Measurements from ENCODE around the gene QDPR.
"Not testable (repeated sequence)": the region's sequence is repeated elsewhere in the genome, so short reads cannot be mapped to it uniquely, and the experiment has no call there.

The QDPR gene

DNA sequence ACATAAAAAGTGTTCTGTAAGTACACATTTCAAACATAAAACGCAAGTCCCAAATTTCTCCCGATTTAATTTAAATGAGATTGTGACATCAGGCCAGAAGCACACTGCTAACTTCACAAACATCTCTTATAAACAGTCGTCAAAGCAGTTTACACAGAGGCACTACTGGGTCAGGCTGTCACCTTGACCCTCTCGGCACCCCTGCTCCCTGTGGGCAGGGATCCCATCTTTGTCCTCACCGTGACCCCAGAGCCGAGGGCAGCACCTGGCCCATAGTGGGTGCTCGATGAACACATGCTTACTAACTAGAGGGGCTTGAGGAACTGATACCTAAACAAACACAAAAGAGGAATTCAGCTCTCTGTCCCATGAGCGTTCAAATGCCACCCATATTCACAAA, 22.2 kb downstream of the QDPR start:
- no peak for DNase-seq

DNA sequence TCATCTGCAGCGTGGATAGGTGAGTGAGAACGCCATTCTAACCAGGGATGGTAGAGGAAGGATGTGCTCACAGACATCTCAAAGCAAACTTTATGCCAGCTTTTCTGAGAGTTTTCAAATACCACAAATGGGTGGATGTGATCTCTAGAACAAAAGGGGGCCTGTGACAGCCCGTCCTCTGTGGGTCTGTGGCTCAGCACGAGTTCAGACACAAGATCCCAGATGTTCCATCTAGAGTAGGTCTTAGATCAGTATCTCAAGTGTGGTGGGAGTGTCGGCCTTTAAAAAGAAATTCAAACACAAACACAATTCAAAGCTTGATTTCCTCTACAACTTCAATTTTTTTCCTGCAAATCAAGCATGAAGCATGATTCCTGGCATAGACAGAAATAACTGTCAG, 22.8 kb downstream of the QDPR start:
- no peak for DNase-seq

DNA sequence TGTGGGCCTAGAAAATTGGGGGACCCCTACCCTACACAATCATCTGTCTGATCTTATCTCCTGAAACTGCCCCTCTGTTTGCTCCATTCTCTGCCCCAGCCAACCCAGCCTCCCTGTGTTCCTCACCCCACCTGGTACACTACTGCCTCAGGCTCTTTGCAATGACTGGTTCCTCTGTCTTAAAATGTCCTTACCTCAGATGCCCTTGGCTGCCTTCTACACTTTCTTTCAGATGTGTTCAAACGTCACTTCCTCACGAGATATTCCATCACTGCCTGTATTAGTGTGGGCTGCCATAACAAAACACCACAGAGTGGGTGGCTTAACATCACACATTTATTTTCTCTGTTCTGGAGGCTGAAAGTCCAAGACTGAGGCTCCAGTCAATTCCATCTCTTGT, 29.2 kb downstream of the QDPR start:
- no peak for DNase-seq

DNA sequence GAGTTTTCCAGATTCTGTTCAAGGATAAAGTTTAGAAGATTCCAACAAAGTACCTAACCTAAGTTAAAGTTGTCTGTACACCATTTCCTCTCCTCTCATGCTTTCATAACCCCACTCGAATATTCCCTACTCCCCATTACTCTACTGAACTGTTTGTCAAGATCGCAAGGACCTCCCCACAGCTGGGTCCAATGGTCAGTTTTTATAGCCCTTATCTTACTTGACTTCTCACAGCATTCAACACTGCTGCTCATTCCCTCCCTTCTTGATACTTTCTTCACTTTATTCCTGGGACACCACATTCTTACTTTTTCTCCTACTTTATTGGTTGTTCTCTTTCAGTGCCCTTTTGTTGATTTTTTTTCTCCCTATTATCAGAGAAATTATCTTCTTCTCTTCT, 30.9 kb downstream of the QDPR start:
- DNase-seq, result no peak

DNA sequence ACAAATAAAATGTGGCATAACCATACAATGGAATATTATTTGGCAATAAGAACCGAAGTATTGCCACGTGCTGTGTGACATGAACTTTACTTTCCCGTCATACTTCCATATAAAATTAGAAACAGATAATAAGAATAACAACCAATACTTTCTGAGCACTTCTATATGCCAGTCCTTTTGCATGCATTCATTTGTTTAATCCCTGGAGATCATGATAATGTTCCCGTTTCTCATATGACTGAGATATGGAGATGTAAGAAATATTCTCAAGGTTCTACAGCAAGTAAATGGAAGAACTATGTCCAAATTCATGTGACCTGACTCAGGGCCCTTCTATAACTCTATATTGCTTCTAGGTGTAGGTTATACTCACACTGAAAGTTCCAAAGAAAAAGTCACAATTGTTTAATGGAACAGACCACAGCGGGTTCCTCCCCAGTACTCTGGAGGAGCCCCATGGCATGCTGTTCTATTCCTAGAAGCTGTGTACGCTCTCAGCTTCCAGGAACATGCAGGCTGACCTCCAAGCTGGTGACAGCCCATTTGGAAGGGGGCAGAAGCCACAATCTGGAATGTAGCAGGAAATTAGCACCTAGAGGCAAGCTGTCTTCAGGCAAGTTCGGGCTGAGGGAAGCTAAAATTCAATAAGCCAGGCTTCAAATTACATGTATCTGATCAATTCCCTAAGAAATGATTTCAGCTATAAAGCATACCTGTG, 31.5 kb downstream of the QDPR start:
- no peak for DNase-seq

DNA sequence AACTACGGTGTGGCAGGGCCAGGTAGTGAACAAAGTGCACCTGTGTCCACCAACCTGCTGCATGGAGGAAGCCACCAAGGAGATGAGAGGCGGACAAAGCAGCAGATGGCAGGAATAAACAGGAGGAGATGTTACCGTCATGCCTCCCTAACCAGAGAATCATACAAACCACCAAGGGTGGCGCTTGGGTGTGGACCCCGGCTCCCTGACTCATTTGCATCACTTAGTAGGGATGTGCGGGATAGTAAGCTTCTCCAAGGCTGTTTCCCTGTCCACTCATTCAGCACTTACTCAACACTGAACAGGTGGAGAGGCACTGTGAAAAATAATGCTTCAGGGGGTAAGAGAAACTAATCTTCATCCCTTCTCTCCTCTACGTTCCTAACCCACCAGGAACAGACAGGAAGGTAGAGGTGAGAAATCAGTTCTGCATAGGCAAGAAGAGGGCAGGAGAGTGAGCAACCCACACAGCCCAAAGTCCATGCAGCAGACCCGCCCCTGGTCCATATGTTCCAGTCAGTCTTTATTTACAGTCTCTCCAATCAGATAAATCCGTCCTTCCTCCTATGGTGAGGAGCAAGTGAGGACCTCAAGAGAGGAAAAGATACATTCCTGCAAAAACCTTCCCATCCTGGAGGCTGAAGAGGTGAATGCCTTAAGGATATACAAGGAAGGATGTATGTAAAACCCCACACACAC, 34.0 kb downstream of the QDPR start:
- no peak for DNase-seq

DNA sequence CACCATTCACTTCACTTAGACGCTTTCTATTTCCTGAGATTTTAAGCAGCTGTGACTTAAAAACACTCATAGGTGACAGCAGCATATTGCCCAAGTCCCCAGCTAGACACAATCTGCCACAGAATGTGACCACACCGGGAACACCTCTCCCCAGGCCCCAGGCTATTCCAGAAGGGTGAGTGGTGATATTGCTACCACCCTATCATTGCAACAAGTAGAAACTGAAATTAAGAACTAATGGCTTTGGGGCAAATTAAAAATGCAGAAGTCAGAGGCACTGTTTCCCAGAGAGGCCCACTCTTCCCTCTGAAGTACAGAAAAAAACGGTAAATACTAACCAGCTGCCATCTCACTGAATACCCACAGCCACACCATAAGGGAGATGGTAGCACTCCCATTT, 35.0 kb downstream of the QDPR start:
- no peak for DNase-seq

DNA sequence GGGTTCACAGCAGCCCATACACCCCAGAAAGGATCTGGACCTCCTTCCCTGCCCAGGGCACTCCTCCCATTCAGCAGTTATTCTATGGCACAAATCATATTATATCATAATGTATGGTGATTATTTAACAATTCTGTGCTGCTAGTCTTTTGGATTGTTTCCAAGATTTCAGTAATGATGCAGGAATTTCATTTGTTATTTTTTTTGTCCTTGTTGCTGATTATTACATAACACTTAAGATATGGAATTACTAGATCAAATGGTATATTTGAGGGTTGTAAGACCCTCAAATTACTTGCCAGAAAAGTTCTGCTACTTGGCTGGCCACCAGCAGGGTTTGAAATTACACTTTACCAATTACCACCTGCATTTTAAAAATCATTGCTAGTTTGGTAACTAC, 36.4 kb downstream of the QDPR start:
- no peak for DNase-seq

DNA sequence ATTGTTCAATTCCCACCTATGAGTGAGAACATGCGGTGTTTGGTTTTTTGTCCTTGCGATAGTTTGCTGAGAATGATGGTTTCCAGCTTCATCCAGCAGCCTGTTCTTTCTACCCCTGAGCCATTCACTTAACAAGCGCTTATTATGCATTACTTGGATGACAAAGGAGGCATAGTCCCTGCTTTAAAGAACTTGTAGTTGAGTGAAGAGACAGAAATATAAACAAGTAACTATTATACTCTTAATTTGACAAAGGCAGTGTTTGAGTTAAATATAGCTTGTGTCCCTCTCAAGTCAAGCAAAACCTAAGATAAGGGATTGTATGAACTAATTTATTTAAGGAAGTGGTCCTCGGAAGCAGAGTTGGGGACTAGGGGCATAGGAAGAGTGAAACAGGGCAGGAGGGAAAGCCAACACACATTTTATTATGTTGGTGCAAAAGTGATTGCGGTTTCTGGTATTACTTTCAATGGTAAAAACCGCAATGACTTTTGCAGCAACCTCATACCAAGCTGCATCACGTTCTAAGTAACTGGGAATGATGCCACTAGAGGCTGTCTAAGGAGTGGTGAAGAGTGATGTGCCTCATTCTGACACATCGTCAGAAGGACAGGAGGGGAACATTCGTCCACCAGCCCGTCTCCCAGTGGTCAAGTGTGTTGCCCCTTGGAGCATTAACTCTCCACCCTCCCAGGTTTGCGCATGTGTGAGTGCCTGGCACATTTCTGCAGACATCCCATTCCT, 41.8 kb downstream of the QDPR start:
- DNase-seq, result no peak

DNA sequence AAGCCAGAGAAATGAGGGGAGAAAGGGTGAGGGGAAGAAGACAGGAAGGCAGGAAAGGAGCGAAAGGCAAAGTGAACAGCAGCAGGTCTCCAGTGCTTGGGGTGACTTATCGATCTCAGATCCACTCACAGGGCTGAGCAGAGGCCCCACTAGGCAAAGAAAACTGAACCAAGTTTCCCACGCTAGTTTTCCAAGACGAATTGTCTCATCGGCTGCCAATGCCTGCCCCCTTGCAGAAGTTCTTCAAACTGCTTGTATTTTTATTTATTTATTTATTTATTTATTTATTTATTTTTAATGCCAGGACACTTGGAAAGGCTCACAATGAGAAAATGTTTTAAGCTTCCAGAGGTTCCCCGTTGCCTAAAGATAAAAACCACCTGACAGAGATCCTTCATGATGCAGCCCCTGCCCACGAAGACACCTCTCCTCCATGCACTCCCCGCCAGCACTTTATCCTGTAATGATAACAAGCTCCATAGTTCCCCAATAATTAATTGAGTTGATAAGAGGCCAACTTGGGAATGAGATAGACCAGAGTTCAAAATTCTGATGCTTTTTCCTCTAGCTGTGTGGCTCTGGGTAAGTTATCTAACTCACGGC, 43.2 kb downstream of the QDPR start:
- DNase-seq, result no peak

DNA sequence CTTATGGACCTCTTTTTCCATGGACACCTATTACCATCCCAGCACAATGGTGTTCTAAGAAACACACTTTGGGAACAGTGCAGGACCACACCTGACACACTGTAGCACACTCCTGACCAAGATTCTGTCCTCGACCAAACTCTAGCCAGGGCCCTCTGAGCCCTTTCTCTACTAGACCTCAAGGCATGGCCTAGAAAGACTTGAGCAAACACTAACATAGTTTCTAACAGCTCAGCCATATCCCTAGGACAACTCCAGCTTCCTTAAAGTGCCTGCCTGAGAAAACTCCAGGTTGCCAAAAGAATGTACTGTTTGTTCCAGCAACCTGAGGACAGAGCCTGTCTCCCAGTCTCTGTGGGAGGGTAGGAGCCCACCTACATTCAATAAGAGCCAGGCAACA, 48.3 kb downstream of the QDPR start:
- DNase-seq, result no peak

DNA sequence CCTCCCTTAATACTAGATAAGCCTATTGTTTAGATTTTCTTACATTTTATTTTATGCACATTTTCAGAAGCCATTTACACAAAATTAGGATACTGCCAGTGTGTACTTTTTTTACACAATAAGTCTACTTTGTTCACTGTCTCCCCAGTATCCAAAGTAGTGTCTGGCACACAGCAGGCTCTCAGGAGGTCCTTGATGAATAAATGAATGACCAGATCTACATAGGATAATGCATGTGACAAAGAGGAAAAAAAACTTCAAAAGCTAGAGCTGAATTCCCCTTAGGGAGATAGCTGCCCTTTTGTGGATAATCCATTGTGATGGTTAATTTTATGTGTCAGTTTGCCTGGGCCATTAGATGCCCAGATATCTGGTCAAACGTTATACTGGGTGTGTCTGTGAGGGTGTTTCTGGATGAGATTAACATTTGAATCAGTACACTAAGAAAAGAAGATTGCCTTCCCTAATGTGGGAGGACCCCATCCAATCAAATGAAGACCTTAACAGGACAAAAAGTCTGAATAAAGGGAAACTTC, 61.6 kb downstream of the QDPR start:
- DNase-seq, result no peak

DNA sequence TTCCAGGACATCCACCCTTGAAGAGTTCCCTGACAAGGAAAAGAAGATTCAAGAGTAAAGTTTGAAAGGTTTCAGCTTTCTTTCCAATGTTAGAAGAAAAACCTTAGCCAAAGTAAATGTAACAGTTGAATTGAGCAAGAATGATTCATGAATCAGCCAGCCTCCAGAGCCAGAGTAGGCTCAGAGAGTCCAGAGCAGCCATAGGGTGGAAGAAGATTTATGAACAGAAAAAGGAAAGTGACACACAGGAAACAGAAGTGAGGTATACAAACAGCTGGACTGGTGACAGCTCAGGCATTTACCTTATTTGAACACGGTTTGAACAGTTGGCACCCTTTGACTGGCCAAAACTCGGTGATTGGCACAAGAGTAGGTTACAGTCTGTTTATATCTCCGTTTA, 63.2 kb downstream of the QDPR start:
- no peak for DNase-seq

DNA sequence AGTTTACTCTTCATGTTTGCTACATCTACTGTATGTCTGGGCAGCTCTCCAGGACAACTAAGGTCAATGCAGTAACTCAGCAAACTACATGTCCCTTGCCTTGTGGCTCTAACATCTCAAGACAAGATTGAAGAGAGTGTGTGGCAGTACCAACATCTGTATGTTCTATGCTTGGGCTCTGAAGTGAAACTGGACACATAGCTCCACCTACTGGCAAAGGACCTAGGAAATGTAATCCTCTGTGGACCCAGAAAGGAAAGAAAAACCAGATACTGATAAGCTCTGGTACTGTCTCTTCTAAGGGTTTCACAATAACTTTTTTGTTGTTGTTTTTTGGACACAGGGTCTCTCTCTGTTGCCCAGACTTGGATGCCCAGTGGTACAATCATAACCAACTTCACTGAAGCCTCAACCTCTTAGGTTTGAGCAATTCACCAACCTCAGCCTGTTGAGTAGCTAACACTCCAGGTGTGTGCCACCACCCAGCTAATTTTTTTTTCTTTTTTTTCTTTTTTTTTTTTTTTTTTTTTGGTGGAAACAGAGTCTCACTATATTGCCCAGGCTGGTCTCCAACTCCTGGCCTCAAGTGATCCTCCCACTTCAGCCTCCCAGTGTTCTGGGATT, 64.1 kb downstream of the QDPR start:
- no peak for DNase-seq

DNA sequence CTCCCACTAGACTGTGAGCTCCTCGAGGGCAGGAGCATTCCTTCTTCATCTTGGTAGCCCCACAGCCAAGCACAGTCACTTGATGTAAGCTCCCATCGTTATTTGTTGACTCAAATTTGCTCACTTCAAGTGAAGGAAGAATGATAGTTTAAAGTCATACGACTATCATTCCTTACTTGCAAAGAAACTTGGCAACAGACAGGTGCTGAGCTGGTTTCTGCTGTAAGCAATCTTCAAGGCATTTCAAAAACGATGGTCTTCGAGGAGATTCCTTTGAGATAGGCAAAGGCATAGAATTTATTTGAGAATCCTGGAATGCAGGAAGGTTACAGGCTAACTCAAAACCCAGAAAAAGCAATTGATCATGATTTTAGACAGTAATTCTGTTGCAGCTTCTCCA, 64.8 kb downstream of the QDPR start:
- DNase-seq, result no peak

DNA sequence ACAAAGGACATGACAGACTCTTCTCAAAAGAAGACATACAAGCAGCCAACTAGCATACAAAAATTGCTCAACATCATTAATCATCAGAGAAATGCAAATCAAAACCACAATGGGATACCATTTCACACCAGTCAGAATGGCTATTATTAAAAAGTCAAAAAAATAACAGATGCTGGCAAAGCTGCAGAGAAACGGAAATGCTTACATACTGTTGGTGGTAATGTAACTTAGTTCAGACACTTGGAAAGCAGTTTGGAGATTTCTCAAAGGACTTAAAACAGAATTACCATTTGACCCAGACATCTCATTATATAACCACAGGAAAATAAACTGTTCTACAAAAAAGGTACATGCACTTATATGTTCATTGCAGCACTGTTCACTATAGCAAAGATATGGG, 69.4 kb downstream of the QDPR start:
- not testable (repeated sequence) for DNase-seq

DNA sequence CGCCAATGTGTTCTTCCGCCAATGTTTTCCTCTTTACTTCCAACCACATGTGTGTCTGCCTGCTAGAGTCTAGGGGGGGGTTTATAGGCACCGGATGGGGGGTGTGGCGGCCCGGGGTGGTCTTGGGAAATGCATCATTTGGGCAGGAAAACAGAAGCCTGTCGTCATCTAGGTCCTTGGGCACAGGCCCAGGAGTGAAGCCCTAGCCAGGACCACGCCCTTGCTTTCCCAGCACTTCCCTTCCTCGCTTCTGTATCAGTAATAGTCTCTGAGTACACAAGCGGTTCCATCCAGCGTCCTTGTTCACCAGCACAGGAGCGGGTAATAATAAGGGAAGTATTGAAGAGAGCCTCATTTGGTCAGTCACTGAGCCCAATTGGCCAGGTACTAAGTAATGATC, 74.5 kb downstream of the QDPR start:
- no peak for DNase-seq

DNA sequence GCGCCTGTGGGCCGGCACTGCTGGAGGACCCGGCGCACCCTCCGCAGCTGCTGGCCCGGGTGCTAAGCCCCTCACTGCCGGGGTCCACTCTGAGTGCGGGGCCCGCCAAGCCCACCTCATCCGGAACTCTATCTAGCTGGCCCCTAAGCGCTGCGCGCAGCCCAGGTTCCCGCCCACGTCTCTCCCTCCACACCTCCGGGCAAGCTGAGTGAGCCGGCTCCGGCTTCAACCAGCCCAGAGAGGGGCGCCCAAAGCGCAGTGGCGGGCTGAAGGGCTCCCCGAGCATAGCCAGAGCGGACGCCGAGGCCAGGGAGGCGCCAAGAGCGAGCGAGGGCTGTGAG, 75.2 kb downstream of the QDPR start:
- no peak for DNase-seq

All from DMS79 (cell line).